OCI-LY1 (cell line): Measurements from ENCODE around the gene OVCH1.

Source experiments
- CTCF ChIP-seq: fragments of 200-600 bp; sonication (generic), shearing (Covaris generic); IDR thresholded peaks from 2 replicates; pipeline ENCODE4 v1.5.1; 2017; ENCODE audit warnings: mild to moderate bottlenecking, antibody characterized with exemption, low read length, moderate library complexity, mixed read lengths
- EZH2 ChIP-seq: fragments of 200-600 bp; sonication (generic), shearing (Covaris generic); IDR thresholded peaks from 2 replicates; pipeline ENCODE4 v1.8.0; 2017; ENCODE audit warnings: borderline replicate concordance, mixed run types, mild to moderate bottlenecking, antibody characterized with exemption, low read length, moderate library complexity, mixed read lengths

GRCh38 chr12:29510591-29511185 lies 13.2 kb upstream of the OVCH1 start:
- no peak for TF ChIP-seq CTCF
- no peak for TF ChIP-seq EZH2
